Activated naive CD8-positive, alpha-beta T cell treated with anti-CD3 and anti-CD28 coated beads, Interleukin-2, amount 50 U/mL, for 24 hours (primary cell): ENCODE data around the gene FSIP1.

Experiments
- ATAC-seq: fragments of 150-1000 bp; cut with Tn5 transposase; one replicate; pipeline ENCODE4 v1.10.0; 2021
- DNase-seq: peaks from one replicate; pipeline ENCODE4 v3.0.0; 2021
- H3K27ac Mint-ChIP-seq: one replicate; pipeline ENCODE4 v1.8.0; 2021; ENCODE audit warnings: mild to moderate bottlenecking, mixed read lengths
- H3K27me3 Mint-ChIP-seq: one replicate; pipeline ENCODE4 v1.8.0; 2021; ENCODE audit warnings: mixed read lengths
- H3K36me3 Mint-ChIP-seq: one replicate; pipeline ENCODE4 v1.8.0; 2021; ENCODE audit warnings: low read depth, mixed read lengths
- H3K4me1 Mint-ChIP-seq: one replicate; pipeline ENCODE4 v1.8.0; 2021; ENCODE audit warnings: mixed read lengths
- H3K4me3 Mint-ChIP-seq: one replicate; pipeline ENCODE4 v1.8.0; 2021; ENCODE audit warnings: mild to moderate bottlenecking, moderate library complexity, mixed read lengths
- H3K9me3 Mint-ChIP-seq: one replicate; pipeline ENCODE4 v1.8.0; 2021; ENCODE audit warnings: mixed read lengths

FSIP1 gene

DNA sequence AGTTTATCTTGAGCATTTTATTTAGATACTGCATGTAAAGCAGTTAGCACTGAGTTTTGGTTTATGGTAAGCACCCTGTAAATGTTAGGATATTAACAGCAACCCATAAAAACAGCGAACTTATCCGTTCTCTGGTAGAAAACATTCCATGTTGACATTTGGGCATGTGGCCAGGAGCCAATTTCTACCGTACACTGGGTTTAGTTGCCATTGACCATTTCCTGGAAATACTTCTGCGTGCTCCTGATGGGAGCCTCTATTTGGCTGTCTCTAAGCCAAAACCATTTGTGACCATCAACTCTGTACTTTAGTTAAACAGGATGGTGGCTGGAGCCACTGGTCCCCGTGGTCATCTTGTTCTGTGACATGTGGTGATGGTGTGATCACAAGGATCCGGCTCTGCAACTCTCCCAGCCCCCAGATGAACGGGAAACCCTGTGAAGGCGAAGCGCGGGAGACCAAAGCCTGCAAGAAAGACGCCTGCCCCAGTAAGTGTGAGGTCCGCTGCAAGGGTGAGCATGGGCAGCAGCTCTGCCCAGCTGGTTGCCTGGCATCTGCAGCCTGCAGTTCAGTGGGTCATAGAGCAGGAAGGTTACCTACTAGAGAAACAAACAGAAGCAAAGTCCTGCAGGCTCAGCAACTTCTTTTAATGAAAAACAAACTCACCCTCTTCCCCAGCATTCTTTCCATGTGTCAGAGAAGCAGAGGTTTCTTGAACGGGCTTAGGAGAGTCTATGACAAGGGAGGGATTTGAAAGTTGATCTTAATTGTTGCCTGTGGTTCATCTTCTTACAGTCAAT is 194.7 kb downstream of the FSIP1 start:
- H3K36me3 Mint-ChIP-seq = no peaks in the 10 kb centered on the region
- peaks cover 6% of the 10 kb centered on the region for H3K27me3 Mint-ChIP-seq
- H3K4me3 Mint-ChIP-seq = no peak overlapping the region
- DNase-seq = no peak
- no peaks in the 10 kb centered on the region for H3K4me1 Mint-ChIP-seq
- H3K27ac Mint-ChIP-seq = no peak overlapping the region
- no peak for ATAC-seq
- H3K9me3 Mint-ChIP-seq = no peaks in the 10 kb centered on the region

DNA sequence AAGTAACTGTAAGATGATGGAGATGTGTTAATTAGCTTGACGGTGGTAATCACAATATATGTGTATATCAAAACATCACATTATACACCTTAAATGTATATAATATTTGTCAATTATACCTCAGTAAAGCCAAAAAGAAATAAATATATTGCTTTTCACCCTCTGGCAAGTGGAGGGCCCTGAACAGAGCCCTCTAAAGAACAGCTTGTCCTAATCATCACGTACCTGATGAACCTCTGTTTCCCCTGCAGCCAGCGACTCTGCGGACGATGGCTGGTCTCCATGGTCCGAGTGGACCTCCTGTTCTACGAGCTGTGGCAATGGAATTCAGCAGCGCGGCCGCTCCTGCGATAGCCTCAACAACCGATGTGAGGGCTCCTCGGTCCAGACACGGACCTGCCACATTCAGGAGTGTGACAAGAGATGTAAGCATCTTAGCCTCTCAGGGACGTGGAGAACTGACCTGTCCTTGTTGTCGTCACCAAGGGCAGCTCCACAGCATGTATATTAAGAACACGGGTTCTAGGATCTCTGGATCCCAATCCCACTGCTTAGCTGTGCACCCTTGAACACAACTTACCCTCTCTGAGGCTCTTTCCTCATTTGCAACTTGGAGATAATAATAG is 195.4 kb downstream of the FSIP1 start:
- Mint-ChIP-seq H3K27ac (no peak overlapping the region), H3K9me3 (no peaks in the 10 kb centered on the region), H3K4me3 (no peak overlapping the region), H3K27me3 (peaks cover 10% of the 10 kb centered on the region), H3K4me1 (no peaks in the 10 kb centered on the region), H3K36me3 (no peaks in the 10 kb centered on the region)
- no peak for DNase-seq
- no peak for ATAC-seq

DNA sequence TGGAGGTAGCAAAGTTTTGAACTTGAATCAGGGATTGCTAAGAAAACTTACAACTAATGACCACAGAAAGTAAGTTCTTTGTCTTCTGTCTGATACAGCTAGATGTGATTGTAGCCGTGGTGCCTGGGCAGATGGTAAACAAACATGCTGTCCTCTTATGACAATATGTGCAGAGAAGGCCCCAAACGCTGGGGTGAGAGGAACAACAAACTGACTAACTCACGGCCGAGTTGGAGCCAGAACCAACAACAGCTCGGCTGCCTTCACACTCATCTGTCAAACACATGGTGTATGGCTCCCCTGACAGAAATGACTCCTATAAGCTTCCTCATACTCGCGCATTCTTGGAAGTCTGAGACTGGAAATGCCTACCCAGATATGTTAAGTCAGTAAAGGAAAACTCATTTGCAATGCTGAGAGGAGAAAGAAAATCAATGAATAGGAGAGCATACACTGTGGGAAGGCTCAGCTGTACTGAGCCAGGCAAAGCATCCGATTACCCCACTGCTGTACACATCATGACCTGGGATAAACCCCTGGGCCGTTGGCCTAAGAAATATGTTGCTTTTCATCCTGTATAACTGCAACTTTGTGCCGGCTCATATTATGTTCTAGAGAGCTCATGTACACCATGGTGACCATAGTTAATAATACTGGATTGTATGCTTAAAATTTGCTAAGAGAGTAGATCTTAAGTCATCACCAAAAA is 196.1 kb downstream of the FSIP1 start:
- H3K9me3 Mint-ChIP-seq = no peaks in the 10 kb centered on the region
- no peak for DNase-seq

DNA sequence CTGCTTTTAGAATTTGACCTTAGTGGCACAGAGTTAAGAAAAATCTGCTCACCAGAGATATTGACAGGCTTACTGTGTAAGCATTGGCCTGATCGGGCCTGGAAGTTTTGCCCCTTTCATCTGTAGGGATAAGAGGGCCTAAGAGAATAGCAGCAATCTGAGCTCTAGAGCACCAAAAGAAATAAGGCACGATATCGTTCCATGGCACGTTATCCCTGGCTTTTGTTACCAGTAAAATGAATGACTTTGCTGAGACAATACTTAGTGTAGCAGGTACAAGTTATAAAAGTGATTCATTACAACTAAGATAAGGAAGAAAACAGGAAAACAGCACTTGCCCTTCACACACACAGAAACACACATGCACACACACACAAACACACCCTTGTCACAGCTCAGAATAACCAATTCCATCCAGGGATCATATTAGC is 196.8 kb downstream of the FSIP1 start:
- Mint-ChIP-seq H3K36me3 (no peaks in the 10 kb centered on the region), H3K4me1 (peaks cover 6% of the 10 kb centered on the region), H3K4me3 (no peak overlapping the region), H3K27ac (no peak overlapping the region), H3K9me3 (no peaks in the 10 kb centered on the region), H3K27me3 (peaks cover 21% of the 10 kb centered on the region)
- no peak for ATAC-seq
- no peak for DNase-seq

More for the DNA sequence above, 196.1 kb downstream of the FSIP1 start:
- no peak for ATAC-seq
- peaks cover 2% of the 10 kb centered on the region for H3K4me1 Mint-ChIP-seq
- no peak overlapping the region for H3K27ac Mint-ChIP-seq
- H3K36me3 Mint-ChIP-seq = no peaks in the 10 kb centered on the region
- H3K4me3 Mint-ChIP-seq = no peak overlapping the region
- H3K27me3 Mint-ChIP-seq = peaks cover 16% of the 10 kb centered on the region

GRCh38 chr15:39585389-39585841 is 197.2 kb downstream of the FSIP1 start:
- Mint-ChIP-seq H3K4me1 (peaks cover 6% of the 10 kb centered on the region), H3K27ac (no peak overlapping the region)

DNA sequence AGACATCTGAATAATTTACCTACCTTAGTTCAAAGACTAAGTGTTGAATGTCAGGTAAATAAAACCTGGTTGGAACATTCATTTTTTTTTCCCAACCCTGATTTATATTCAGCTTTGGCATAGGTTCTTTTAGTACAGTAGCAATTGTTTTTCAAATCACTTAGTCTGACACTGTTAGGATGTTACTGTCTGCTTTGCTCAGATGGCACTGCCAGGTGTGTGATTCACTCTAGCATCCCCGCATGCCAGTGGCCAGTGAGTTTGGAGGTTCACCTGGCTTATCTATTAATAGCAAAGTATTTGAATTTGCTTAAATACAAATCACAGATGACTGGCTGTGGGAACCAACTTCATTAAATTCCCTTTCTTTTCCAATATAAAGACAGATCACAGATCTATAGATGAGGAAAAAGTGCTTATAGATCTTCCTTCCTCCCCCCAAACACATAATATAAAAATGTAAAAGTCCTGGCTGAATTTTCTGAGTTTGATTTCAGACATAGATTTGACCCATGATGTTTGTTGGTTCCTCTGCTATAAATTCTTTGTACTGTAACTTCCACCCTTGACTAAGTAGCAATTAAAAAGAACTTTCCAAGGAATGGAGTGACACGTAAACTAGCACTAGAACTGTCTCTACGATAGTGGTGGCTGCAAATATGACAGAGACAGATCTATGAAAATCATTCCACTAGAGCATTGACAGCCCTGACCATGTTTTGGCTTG is 197.8 kb downstream of the FSIP1 start:
- Mint-ChIP-seq H3K4me1 (peaks cover 9% of the 10 kb centered on the region), H3K36me3 (no peaks in the 10 kb centered on the region), H3K27me3 (peaks cover 26% of the 10 kb centered on the region), H3K9me3 (no peaks in the 10 kb centered on the region), H3K4me3 (no peak overlapping the region), H3K27ac (no peak overlapping the region)
- no peak for ATAC-seq
- DNase-seq = no peak

More at GRCh38 chr15:39585389-39585841, 197.2 kb downstream of the FSIP1 start:
- ATAC-seq (no peak), DNase-seq (no peak)
- Mint-ChIP-seq H3K9me3 (no peaks in the 10 kb centered on the region), H3K4me3 (no peak overlapping the region), H3K36me3 (no peaks in the 10 kb centered on the region), H3K27me3 (peaks cover 23% of the 10 kb centered on the region)

- no peak overlapping the region for H3K27ac Mint-ChIP-seq
- H3K27me3 Mint-ChIP-seq = peaks cover 32% of the 10 kb centered on the region
- no peaks in the 10 kb centered on the region for H3K36me3 Mint-ChIP-seq
- no peaks in the 10 kb centered on the region for H3K9me3 Mint-ChIP-seq
- no peak for ATAC-seq
- no peak for DNase-seq
- peaks cover 13% of the 10 kb centered on the region for H3K4me1 Mint-ChIP-seq
- no peak overlapping the region for H3K4me3 Mint-ChIP-seq
These were observed 198.4 kb downstream of the FSIP1 start for GRCh38 chr15:39584266-39584659.

DNA sequence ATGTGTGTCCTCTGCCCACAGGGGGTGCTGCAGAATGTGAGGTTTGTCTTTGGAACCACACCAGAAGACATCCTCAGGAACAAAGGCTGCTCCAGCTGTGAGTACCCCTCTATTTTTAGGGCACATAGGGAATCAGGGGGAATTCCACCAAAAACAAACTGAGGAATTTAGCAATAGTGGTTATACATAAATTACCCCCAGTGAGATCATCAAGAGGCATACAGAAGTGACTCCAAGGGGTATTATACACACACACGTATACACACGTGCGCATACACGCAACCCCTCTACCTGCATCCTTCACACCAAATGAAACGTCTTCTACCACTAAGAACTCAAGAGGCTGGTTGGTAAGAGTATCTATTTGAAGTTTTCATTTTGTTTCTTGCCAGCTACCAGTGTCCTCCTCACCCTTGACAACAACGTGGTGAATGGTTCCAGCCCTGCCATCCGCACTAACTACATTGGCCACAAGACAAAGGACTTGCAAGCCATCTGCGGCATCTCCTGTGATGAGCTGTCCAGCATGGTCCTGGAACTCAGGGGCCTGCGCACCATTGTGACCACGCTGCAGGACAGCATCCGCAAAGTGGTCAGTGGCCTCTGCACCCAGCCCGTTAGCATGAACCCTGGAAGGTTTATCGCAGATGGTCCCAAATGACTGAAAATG is 198.9 kb downstream of the FSIP1 start:
- no peak overlapping the region for H3K4me3 Mint-ChIP-seq
- H3K27ac Mint-ChIP-seq = no peak overlapping the region
- DNase-seq (peak; percentile 39), ATAC-seq (no peak)
- no peaks in the 10 kb centered on the region for H3K36me3 Mint-ChIP-seq
- H3K9me3 Mint-ChIP-seq = no peaks in the 10 kb centered on the region
- H3K4me1 Mint-ChIP-seq = peaks cover 13% of the 10 kb centered on the region
- peaks cover 37% of the 10 kb centered on the region for H3K27me3 Mint-ChIP-seq

DNA sequence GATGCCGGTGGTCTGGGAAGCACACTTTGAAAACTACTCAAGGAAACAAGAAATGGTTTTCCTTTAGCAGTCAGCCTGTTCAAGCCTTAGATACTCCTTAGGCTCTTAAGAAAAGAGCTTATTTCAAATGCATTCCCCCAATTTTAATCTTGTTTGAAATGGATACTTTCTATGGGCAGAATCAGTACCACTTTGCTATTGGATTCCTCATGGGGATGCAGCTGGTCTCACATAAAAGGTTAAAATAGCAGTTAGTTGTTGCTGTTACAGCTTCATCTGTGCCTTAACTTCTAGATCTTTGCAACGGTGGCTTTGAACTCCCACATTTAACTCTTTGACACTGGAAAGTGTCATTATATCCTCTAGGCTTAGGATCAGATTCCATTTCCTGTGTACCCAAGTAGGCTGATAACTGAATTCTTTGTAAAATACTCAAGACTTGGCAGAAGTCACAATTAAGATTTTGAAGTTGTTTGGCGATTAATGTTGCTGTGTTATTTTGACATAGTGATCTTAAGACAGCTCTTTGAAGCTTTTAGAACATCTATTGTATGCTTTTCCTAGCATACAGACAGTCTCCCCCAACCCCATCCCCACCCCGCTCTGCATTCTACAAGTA is 199.6 kb downstream of the FSIP1 start:
- DNase-seq (no peak), ATAC-seq (no peak)
- Mint-ChIP-seq H3K9me3 (no peaks in the 10 kb centered on the region), H3K4me3 (no peak overlapping the region), H3K27me3 (peaks cover 42% of the 10 kb centered on the region), H3K36me3 (no peaks in the 10 kb centered on the region), H3K4me1 (peaks cover 13% of the 10 kb centered on the region), H3K27ac (no peak overlapping the region)

- DNase-seq (no peak), ATAC-seq (no peak)
- Mint-ChIP-seq H3K4me3 (no peak overlapping the region), H3K36me3 (no peaks in the 10 kb centered on the region), H3K4me1 (peaks cover 13% of the 10 kb centered on the region), H3K27me3 (peaks cover 46% of the 10 kb centered on the region), H3K27ac (no peak overlapping the region), H3K9me3 (no peaks in the 10 kb centered on the region)
These were observed 200.2 kb downstream of the FSIP1 start for GRCh38 chr15:39582286-39582976.

- ATAC-seq = no peak
- Mint-ChIP-seq H3K27me3 (peaks cover 51% of the 10 kb centered on the region), H3K27ac (no peak overlapping the region), H3K36me3 (no peaks in the 10 kb centered on the region), H3K4me1 (peaks cover 13% of the 10 kb centered on the region), H3K9me3 (no peaks in the 10 kb centered on the region), H3K4me3 (peak overlapping the region; percentile 54)
- no peak for DNase-seq
These were observed 200.8 kb downstream of the FSIP1 start for GRCh38 chr15:39581793-39582285.

- DNase-seq = no peak
- ATAC-seq = peak; percentile 13
- Mint-ChIP-seq H3K27ac (peak overlapping the region; percentile 25), H3K4me1 (peaks cover 13% of the 10 kb centered on the region), H3K4me3 (peak overlapping the region; percentile 54), H3K9me3 (no peaks in the 10 kb centered on the region), H3K36me3 (no peaks in the 10 kb centered on the region), H3K27me3 (peaks cover 57% of the 10 kb centered on the region)
These were observed 201.3 kb downstream of the FSIP1 start for GRCh38 chr15:39581242-39581792.
